Measurements from ENCODE around the gene SELENOO. TPM values are rescaled to one million over a fixed set of nuclear protein-coding genes. Genes with fewer than 3 reads are reported as not detected.

SELENOO gene
- total RNA-seq, 1 experiment from 2014 or later, result 34.3 TPM

GRCh38 chr22:50176850-50177536 lies 23.8 kb upstream of the SELENOO start:
- CTCF ChIA-PET, result no interaction called here
- Histone ChIP-seq H3K4me1 (ENCODE audit: control insufficient read depth, insufficient read depth, low read length) (no peaks in the 10 kb centered on the region), H3K27ac (ENCODE audit: low read length) (no peak overlapping the region), H3K36me3 (ENCODE audit: control insufficient read depth, insufficient read depth, low read length) (no peaks in the 10 kb centered on the region), H3K9me3 (ENCODE audit: control insufficient read depth, insufficient read depth, low read depth, low read length) (no peaks in the 10 kb centered on the region), H3K27me3 (ENCODE audit: control insufficient read depth, insufficient read depth, low read length) (no peaks in the 10 kb centered on the region), H3K4me3 (ENCODE audit: low read depth in 2 of 2, low read length in 2 of 2) (no peak overlapping the region)
- no TSS peak for BruUV-seq (replicated peaks)
- intact Hi-C loops (cut with micrococcal nuclease; ENCODE audit: unreplicated experiment), result no loop called here
- ATAC-seq, result no peak
- TF ChIP-seq REST (IDR thresholded peaks at IDR 0.05; ENCODE audit: insufficient read depth in 1 of 2, low read depth in 2 of 2, low read length in 1 of 2), result no peak
- TF ChIP-seq POLR2AphosphoS5 (IDR thresholded peaks at IDR 0.05; ENCODE audit: low read depth, low read length), result no peak
- no peak for TF ChIP-seq SIN3A (IDR thresholded peaks at IDR 0.05; ENCODE audit: borderline replicate concordance, insufficient read depth, low read depth, low read length)
- no peak for TF ChIP-seq CTCF (IDR thresholded peaks at IDR 0.05)
- no peak for DNase-seq (ENCODE audit: low read depth, low spot score)
- POLR2A ChIA-PET, result no interaction called here
- in situ Hi-C loops (cut with HindIII; ENCODE audit: low pct_unique_long_range_greater_than_20kb, low sequenced_read_pairs), result no loop called here

GRCh38 chr22:50177537-50178470 lies 23.0 kb upstream of the SELENOO start:
- TF ChIP-seq TCF7L2 (IDR thresholded peaks at IDR 0.05; ENCODE audit: low read depth, low read length), result no peak
- TF ChIP-seq REST (IDR thresholded peaks at IDR 0.05; ENCODE audit: insufficient read depth in 1 of 2, low read depth in 2 of 2, low read length in 1 of 2), result no peak
- BruUV-seq (replicated peaks), result no TSS peak
- no peak for ATAC-seq

More at GRCh38 chr22:50177537-50178470, 23.0 kb upstream of the SELENOO start:
- Histone ChIP-seq H3K9me3 (ENCODE audit: control insufficient read depth, insufficient read depth, low read depth, low read length) (no peaks in the 10 kb centered on the region), H3K27ac (ENCODE audit: low read length) (no peak overlapping the region), H3K27me3 (ENCODE audit: control insufficient read depth, insufficient read depth, low read length) (no peaks in the 10 kb centered on the region), H3K36me3 (ENCODE audit: control insufficient read depth, insufficient read depth, low read length) (no peaks in the 10 kb centered on the region), H3K4me3 (ENCODE audit: low read depth in 2 of 2, low read length in 2 of 2) (no peak overlapping the region), H3K4me1 (ENCODE audit: control insufficient read depth, insufficient read depth, low read length) (no peaks in the 10 kb centered on the region; the same call in 1 of the 2 replicates)
- ChIA-PET POLR2A (no interaction called here), CTCF (no interaction called here)
- intact Hi-C loops (cut with micrococcal nuclease; ENCODE audit: unreplicated experiment), result no loop called here
- no peak for DNase-seq (ENCODE audit: low read depth, low spot score)
- in situ Hi-C loops (cut with HindIII; ENCODE audit: low pct_unique_long_range_greater_than_20kb, low sequenced_read_pairs), result no loop called here
